DOHH2 (cell line): ENCODE data around the gene COTL1.

Experiments used
- H3F3A ChIP-seq: fragments of 200-600 bp; sonication (generic), shearing (Covaris generic); 2 replicates; pipeline ENCODE4 v1.6.0; 2016; ENCODE audit warnings: antibody characterized with exemption, mild to moderate bottlenecking; ENCODE audit not compliant: control insufficient read depth, insufficient read depth
- H3K27ac ChIP-seq: fragments of 200-600 bp; sonication (generic); 2 replicates; pipeline ENCODE4 v1.5.1; 2014; ENCODE audit warnings: low read depth, mild to moderate bottlenecking, low read length, moderate library complexity
- H3K27me3 ChIP-seq: fragments of 200-600 bp; sonication (generic); 2 replicates; pipeline ENCODE4 v1.6.1; 2014; ENCODE audit warnings: mild to moderate bottlenecking, low read length, mixed read lengths; ENCODE audit not compliant: control insufficient read depth
- H3K36me3 ChIP-seq: fragments of 200-600 bp; sonication (generic); 2 replicates; pipeline ENCODE4 v1.6.1; 2014; ENCODE audit warnings: mild to moderate bottlenecking, low read length, moderate library complexity, mixed read lengths; ENCODE audit not compliant: control insufficient read depth
- H3K4me1 ChIP-seq: fragments of 200-600 bp; sonication (generic); 2 replicates; pipeline ENCODE4 v1.6.1; 2014; ENCODE audit warnings: mild to moderate bottlenecking, low read length, mixed read lengths; ENCODE audit not compliant: control insufficient read depth
- H3K4me2 ChIP-seq: fragments of 200-600 bp; sonication (generic); 2 replicates; pipeline ENCODE4 v1.6.0; 2014; ENCODE audit warnings: mild to moderate bottlenecking, low read length, moderate library complexity
- H3K4me3 ChIP-seq: fragments of 200-600 bp; sonication (generic); 2 replicates; pipeline ENCODE4 v1.5.1; 2014; ENCODE audit warnings: mild to moderate bottlenecking, low read length, mixed read lengths
- H3K79me2 ChIP-seq: fragments of 200-600 bp; sonication (generic); 2 replicates; pipeline ENCODE4 v1.6.1; 2014; ENCODE audit warnings: mild to moderate bottlenecking, low read length, mixed read lengths; ENCODE audit not compliant: control insufficient read depth
- H3K9me2 ChIP-seq: fragments of 200-600 bp; sonication (generic); replicated peaks from 2 replicates; pipeline ENCODE4 v1.6.1; 2014; ENCODE audit warnings: mild to moderate bottlenecking, low read length, mixed read lengths; ENCODE audit not compliant: control insufficient read depth
- H3K9me3 ChIP-seq: fragments of 200-600 bp; sonication (generic); 2 replicates; pipeline ENCODE4 v1.6.1; 2014; ENCODE audit warnings: antibody characterized with exemption, low read length, mixed read lengths; ENCODE audit not compliant: control insufficient read depth, insufficient read depth
- H4K20me1 ChIP-seq: fragments of 200-600 bp; sonication (generic); 2 replicates; pipeline ENCODE4 v1.6.0; 2014; ENCODE audit warnings: low read depth, mild to moderate bottlenecking, antibody characterized with exemption, low read length, moderate library complexity; ENCODE audit not compliant: control insufficient read depth, insufficient read depth
- CTCF ChIP-seq: fragments of 200-600 bp; sonication (generic); IDR thresholded peaks from one replicate; pipeline ENCODE4 v1.5.1; 2014; ENCODE audit warnings: antibody characterized with exemption, mild to moderate bottlenecking, low read depth, low read length; ENCODE audit not compliant: poor library complexity, severe bottlenecking
- EZH2phosphoT487 ChIP-seq: fragments of 200-600 bp; sonication (generic); IDR thresholded peaks from 2 replicates; pipeline ENCODE4 v1.6.1; 2017; ENCODE audit warnings: borderline replicate concordance, mild to moderate bottlenecking, antibody characterized with exemption, low read length, moderate library complexity, mixed read lengths

COTL1 gene

GRCh38 chr16:84566545-84567257 lies 51.2 kb downstream of the COTL1 start:
- peaks cover 16% of the 10 kb centered on the region for H3K4me1 ChIP-seq
- peaks cover 18% of the 10 kb centered on the region for H3K79me2 ChIP-seq
- TF ChIP-seq EZH2phosphoT487 (no peak), CTCF (no peak)
- H3K9me3 ChIP-seq, result peaks cover 13% of the 10 kb centered on the region
- peaks cover 49% of the 10 kb centered on the region for H3K36me3 ChIP-seq
- no peaks in the 10 kb centered on the region for H3F3A ChIP-seq
- H3K27ac ChIP-seq, result no peak overlapping the region
- no peak overlapping the region for H3K4me2 ChIP-seq
- H4K20me1 ChIP-seq, result no peaks in the 10 kb centered on the region
- H3K9me2 ChIP-seq, result no peaks in the 10 kb centered on the region
- H3K27me3 ChIP-seq, result no peaks in the 10 kb centered on the region
- no peak overlapping the region for H3K4me3 ChIP-seq

- Histone ChIP-seq H3K36me3 (peaks cover 41% of the 10 kb centered on the region), H3K27me3 (no peaks in the 10 kb centered on the region), H3K79me2 (peaks cover 11% of the 10 kb centered on the region), H3K4me2 (no peak overlapping the region), H3F3A (no peaks in the 10 kb centered on the region), H3K27ac (no peak overlapping the region), H3K4me3 (no peak overlapping the region), H3K9me2 (no peaks in the 10 kb centered on the region), H3K4me1 (peaks cover 16% of the 10 kb centered on the region), H4K20me1 (no peaks in the 10 kb centered on the region), H3K9me3 (peaks cover 5% of the 10 kb centered on the region)
- no peak for TF ChIP-seq EZH2phosphoT487
- no peak for TF ChIP-seq CTCF
These were observed 52.0 kb downstream of the COTL1 start for GRCh38 chr16:84565669-84566495.

- TF ChIP-seq EZH2phosphoT487 (no peak), CTCF (no peak)
- Histone ChIP-seq H4K20me1 (no peaks in the 10 kb centered on the region), H3K4me2 (no peak overlapping the region), H3K36me3 (peaks cover 36% of the 10 kb centered on the region), H3K9me2 (no peaks in the 10 kb centered on the region), H3K4me1 (peaks cover 16% of the 10 kb centered on the region), H3K9me3 (no peaks in the 10 kb centered on the region), H3K27me3 (no peaks in the 10 kb centered on the region), H3F3A (no peaks in the 10 kb centered on the region), H3K27ac (no peak overlapping the region), H3K4me3 (no peak overlapping the region), H3K79me2 (peaks cover 8% of the 10 kb centered on the region)
These were observed 54.0 kb downstream of the COTL1 start for GRCh38 chr16:84563786-84564420.
